Ishikawa (cell line): Measurements from ENCODE around the gene CPB1.

Source experiments
- CEBPB ChIP-seq: IDR thresholded peaks from 2 replicates; pipeline ENCODE4 v1.6.1; 2012
- EP300 ChIP-seq: IDR thresholded peaks from 2 replicates; pipeline ENCODE4 v1.6.1; 2012; ENCODE audit warnings: borderline replicate concordance
- FOXM1 ChIP-seq: IDR thresholded peaks from 2 replicates; pipeline ENCODE4 v1.6.1; 2012; ENCODE audit warnings: low read depth, borderline replicate concordance
- NFIC ChIP-seq: IDR thresholded peaks from 2 replicates; pipeline ENCODE4 v1.6.1; 2012
- RAD21 ChIP-seq: IDR thresholded peaks from 2 replicates; pipeline ENCODE4 v1.6.1; 2012; ENCODE audit warnings: low read depth
- REST ChIP-seq: IDR thresholded peaks from 2 replicates; pipeline ENCODE4 v1.6.1; 2012; ENCODE audit warnings: low read depth, mild to moderate bottlenecking

DNA sequence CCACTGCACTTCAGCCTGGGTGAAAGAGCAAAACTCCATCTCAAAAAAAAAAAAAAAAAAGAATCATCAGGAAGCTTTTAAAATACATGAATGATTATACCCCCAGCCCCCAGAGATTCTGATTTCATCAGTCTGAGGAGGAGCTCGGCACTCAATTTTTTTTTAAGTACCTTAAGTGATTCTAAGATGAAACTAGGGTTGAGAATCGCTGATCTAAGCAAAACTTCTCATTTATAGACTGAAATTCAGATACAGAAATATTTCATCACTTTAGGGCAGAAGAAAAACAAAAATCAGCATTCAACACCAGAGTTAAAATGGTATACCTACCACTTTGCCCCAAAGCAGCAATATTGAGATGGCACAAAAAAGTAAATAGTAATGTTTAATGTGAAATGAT is 62.2 kb downstream of the CPB1 start:
- TF ChIP-seq CEBPB (no peak), EP300 (no peak), FOXM1 (no peak), REST (no peak), RAD21 (no peak), NFIC (no peak)
